T-helper 2 cell treated with Interferon-gamma antibody and Interleukin-4, amounts not matched to agents 100 ng/mL and 5 ng/mL, for 36 hours (primary cell): Measurements from ENCODE around the gene SMCO3. TPM values are rescaled to one million over a fixed set of nuclear protein-coding genes. Genes with fewer than 3 reads are reported as not detected.

Source experiments
- intact Hi-C: fragments of 100-400 bp; cut with micrococcal nuclease; formaldehyde crosslinking; loops from one replicate; pipeline ENCODE4 v1.15.1; 2023
- total RNA-seq: library from RNA; stranded (reverse); gene quantifications from 2 replicates; pipeline ENCODE4 v1.2.3, GENCODE V29; 2022

Gene SMCO3
- not detected in 2 replicates for total RNA-seq

DNA sequence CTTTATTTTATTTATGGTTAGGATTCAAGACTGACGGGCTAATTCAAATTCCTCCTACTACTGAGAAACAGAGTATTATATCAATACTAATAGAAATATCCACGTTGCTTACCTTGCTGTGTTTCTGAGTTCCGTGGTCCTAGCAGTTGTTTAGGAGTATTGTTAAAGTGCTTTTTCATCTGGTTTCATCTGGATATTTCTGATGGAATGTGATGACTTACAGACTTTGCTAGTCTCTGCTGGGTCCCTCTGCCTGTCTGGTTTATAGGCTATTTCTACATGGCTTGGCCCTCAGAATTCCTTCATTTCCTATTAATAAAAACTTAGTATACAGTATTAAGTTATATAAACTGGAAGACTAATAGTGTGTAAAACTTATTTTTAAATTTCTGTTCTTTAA is at the start of gene SMCO3:
Gene SMCO3 (minus strand): TSS at position 169 of the 400 bp plus-strand sequence. CDS start 7,502 bp downstream, outside the sequence.
- intact Hi-C loops, result no loop called here

GRCh38 chr12:14860490-14860889 is 46.5 kb upstream of the SMCO3 start:
- intact Hi-C loops, result no loop called here

GRCh38 chr12:14858513-14858912 is 44.5 kb upstream of the SMCO3 start:
- intact Hi-C loops, result no loop called here

DNA sequence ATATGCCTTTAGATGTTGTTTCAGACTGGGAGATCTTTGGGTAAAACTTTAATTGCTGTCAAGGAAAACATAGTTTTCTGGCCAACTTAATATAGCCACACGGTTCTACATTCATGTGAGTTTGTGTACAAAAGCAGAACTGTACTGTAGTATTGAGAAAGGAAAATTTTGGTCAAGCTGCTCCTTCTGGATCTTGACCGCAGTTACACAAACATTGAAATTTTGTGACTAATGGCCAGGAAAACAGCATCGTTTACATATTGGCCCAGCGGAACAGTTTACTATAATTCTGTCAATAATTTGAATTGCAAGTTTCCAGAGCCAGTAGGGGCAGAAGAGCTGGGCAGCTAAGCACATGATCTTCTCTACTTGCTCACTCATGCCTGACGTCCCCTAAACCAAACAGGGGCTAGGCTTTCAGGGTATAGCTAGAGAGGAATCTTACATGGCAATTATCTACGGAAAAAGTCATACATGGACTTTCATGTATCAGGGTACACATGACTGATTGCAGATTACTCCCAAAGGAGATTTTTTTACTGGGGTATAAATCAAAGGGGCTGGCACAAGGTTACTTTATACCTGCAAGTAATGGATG is 40.7 kb upstream of the SMCO3 start:
- intact Hi-C loops, result no loop called here

- intact Hi-C loops, result no loop called here
These were observed 40.0 kb upstream of the SMCO3 start for GRCh38 chr12:14853961-14854360.

DNA sequence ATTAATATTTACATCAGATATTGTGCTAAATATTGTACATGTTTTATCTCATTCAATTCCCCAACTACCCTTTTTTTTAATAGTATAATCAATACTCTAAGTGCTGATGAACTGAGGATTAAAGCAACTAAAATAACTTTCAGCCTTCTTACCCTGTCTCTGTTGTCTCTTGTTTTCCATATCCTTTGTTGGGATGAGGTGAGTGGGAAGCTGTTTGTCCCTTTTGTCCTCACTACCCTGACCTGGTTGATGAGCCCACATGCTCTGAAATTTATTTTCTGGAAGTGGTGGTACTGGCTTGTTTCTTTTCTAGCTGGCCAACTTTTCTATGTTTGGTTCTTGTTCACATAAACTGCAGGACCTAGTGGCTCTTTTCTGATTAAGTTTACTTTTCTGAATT is 38.9 kb upstream of the SMCO3 start:
- intact Hi-C loops, result no loop called here

- intact Hi-C loops, result no loop called here
These were observed 37.1 kb upstream of the SMCO3 start for GRCh38 chr12:14850929-14851663.

DNA sequence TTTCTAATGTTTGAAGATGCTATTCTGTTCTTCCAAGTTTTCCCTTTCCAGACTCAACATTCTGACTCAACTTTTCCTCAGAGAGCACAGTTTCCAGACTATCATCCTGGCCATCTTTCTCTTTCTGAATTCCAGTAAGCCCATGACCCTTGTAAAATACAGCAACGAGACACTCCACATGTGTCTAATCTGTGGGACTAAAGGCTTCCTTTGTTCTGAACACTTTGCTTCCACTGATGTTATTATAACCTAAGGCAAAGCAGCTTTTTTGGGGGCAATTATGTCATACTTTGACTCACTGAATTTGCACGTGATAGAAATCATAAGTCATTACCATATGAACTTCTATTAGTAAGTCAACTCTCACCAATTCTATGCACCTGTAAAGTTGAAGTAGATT is 35.7 kb upstream of the SMCO3 start:
- intact Hi-C loops, result no loop called here

DNA sequence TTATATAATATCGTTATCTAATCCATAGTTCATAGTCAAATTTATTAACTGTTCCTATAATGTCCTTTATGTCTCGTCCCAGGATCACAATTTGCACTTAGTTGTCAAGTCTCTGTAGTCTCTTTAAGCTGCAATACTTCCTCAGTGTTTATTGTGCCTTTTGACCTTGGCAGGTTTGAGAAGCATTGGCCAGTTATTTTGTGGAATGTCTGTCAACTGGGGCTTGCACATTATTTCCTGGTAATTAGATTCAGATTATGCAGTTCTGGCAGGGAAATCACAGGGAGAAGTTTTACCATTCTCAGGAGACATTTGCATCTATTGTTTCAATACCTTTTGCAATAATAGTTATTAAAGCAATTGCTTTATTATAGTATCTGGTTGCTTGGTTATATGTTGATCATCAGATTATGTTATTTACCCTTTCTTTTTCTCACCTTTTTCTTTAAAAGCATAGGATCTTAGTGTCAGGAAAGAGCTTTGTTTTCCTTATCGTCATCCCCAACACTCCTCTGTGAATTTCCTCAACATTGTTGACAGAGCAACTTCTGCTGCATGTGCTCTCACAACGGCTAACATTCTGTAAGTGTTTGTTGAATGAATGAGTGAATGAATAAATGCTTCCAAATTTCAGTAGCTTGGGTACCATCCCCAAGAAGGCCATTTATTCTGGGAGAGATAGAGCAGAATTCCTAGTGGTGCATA is 33.0 kb upstream of the SMCO3 start:
- intact Hi-C loops, result no loop called here

DNA sequence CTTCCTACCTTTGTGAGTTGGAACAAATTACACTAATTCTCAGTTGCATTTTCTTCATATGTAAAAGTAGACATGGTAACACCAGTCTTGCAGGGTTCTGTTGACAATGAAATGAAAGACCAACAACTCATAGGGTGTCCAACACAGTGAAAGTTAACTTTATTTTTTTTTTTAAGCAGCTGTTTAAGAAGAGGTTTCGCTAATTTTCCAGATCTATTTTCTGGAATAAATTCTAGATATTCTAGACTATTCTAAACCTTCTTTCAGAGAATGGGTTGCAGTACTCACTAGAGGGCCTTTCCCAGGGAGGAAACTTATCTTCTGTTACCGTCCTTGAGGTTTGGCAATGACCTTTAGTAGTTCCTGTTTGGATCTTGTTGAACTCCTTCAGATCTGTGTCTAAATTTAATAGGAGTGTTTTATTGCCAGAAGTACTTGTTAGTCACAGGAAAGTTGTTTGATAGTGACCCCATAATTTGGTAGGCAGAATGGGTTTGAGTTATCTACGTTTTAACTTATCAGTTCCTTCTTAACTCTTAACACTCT is 32.1 kb upstream of the SMCO3 start:
- intact Hi-C loops, result no loop called here

GRCh38 chr12:14845350-14845750 is 31.4 kb upstream of the SMCO3 start:
- intact Hi-C loops, result loop anchor here (1.0 kb wide), 2 partner anchors 151 to 376 kb away; partner anchors contain the start of gene RERG

GRCh38 chr12:14844401-14844800 is 30.4 kb upstream of the SMCO3 start:
- intact Hi-C loops, result no loop called here

DNA sequence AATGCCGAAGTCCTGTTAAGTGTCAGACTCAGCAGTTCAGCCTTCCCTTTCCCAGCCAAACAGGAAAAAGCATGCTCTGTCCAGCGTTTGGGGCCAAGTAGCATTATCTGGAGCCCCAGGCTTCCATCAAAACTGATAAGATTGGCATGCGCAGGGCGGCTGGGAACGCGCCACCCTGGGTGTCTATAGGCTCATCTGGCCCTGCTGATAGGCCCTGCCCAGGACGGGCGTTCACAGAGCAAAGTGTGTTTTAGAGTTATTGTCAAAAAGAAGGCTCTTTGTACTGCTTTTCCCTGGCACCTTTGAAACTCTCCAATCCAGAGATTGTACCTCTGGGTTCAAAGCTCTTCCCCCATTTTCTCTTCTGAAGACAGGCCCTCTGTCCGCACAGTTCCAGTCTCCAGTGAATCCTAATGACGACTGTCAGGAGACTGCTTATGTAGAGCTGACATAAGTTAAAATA is 29.5 kb upstream of the SMCO3 start, which contains the start of gene ART4:
Gene ART4 (minus strand): TSS at position 102 of the 463 bp plus-strand sequence. CDS start 413 bp downstream, outside the sequence.
- intact Hi-C loops, result no loop called here

DNA sequence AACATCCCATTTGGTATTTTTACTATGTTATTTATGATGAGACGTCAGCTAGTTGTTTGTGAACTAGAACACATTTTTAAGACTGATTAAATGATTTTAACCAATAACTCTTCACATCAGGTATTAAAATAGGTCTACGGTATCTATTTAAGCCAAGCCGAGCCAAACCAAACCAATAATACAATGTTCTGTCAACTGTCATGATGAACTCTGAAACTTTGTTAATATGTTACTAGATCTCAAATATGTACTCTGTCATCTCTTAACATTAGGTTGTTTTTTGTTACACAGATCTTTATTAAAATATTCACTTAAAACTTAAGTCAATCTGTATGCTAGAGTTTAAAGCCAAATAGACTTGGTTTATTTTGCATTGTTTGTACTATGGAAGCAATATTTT is 28.3 kb upstream of the SMCO3 start:
- intact Hi-C loops, result no loop called here

- intact Hi-C loops, result no loop called here
These were observed 27.8 kb upstream of the SMCO3 start for GRCh38 chr12:14841761-14842160.

GRCh38 chr12:14840616-14841015 is 26.6 kb upstream of the SMCO3 start:
- intact Hi-C loops, result no loop called here

GRCh38 chr12:14839262-14839661 is 25.3 kb upstream of the SMCO3 start:
- intact Hi-C loops, result no loop called here

GRCh38 chr12:14836336-14837210 is 22.6 kb upstream of the SMCO3 start:
- intact Hi-C loops, result no loop called here

DNA sequence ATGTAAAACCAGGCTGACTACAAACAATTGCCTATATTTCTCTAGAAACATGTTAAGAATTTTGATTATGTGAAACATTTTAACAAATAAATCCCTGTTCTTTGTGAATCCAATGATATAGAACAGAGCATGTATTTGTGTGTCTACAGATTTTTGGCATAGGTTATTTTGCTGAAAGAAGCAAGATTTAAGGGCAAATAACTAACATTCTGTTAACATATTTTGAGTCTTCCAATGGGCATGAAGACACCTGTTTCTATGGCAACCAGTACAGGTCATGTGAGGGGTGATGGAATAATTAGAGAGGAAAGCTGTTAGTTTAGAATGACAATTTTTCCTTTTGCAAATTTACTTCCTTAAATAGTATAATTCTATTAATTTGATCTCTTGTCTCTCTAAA is 20.5 kb upstream of the SMCO3 start:
- intact Hi-C loops, result no loop called here

- intact Hi-C loops, result no loop called here
These were observed 20.0 kb upstream of the SMCO3 start for GRCh38 chr12:14833952-14834351.

DNA sequence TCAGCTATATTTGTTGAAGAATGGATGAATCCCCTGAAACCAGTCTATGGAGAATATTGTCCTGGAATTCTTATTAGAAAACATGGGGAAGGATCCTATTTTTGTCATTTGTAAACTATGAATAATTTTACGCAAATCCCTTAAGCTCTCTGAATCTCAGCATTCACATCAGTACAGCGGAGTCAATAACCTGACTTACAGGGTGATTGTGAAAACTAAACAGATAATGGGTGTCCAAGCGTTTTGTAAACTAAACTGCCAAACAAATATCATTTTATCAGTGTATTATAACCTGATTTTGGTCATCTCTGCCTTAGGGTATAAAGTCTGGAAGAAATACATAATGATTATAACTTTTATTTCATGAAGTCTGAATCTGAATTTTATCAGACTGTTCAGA is 19.4 kb upstream of the SMCO3 start:
- intact Hi-C loops, result no loop called here
